ENCODE measurements around the gene GTF3C4. TPM values are rescaled to one million over a fixed set of nuclear protein-coding genes. Genes with fewer than 3 reads are reported as not detected.

The GTF3C4 gene
- total and polyA plus RNA-seq, 4 donors, result 3.1 to 18.7 (median 10.8) TPM

- H3K36me3 ChIP-seq (ENCODE audit: control insufficient read depth in 4 of 4, insufficient read depth in 4 of 4, low read length in 4 of 4), result peaks cover 9 to 33% (median 20%) of the 10 kb centered on the region in 4 donors
- H3K4me3 ChIP-seq, result no peak overlapping the region
- 94 to 95% methylated on average over 7 of the region's 7 CpGs for WGBS, 2 donors
- ATAC-seq (ENCODE audit: insufficient read depth, low FRiP score) (no peak), DNase-seq (no peak)
- no peaks in the 10 kb centered on the region for H3K4me1 ChIP-seq (ENCODE audit: control insufficient read depth in 5 of 5, insufficient read depth in 5 of 5, low read length in 5 of 5)
- no peaks in the 10 kb centered on the region for H3K9me3 ChIP-seq (ENCODE audit: control insufficient read depth in 4 of 4, insufficient read depth in 3 of 4, low read length in 3 of 4)
- TF ChIP-seq, protein P1, sequence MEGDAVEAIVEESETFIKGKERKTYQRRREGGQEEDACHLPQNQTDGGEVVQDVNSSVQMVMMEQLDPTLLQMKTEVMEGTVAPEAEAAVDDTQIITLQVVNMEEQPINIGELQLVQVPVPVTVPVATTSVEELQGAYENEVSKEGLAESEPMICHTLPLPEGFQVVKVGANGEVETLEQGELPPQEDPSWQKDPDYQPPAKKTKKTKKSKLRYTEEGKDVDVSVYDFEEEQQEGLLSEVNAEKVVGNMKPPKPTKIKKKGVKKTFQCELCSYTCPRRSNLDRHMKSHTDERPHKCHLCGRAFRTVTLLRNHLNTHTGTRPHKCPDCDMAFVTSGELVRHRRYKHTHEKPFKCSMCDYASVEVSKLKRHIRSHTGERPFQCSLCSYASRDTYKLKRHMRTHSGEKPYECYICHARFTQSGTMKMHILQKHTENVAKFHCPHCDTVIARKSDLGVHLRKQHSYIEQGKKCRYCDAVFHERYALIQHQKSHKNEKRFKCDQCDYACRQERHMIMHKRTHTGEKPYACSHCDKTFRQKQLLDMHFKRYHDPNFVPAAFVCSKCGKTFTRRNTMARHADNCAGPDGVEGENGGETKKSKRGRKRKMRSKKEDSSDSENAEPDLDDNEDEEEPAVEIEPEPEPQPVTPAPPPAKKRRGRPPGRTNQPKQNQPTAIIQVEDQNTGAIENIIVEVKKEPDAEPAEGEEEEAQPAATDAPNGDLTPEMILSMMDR (IDR thresholded peaks at IDR 0.05; ENCODE audit: control extremely low read depth, extremely low read depth), result no peak
- no peak overlapping the region for H3K27ac ChIP-seq (ENCODE audit: low read depth in 1 of 2, low read length in 1 of 2)
- no peaks in the 10 kb centered on the region for H3K27me3 ChIP-seq (ENCODE audit: control insufficient read depth in 3 of 3, insufficient read depth in 3 of 3, low read length in 2 of 3)
- no peak overlapping the region for H3K9ac ChIP-seq (ENCODE audit: insufficient read depth in 1 of 2, low read length in 2 of 2)
Observed at GRCh38 chr9:132632413-132633129, 37.7 kb upstream of the GTF3C4 start.

DNA sequence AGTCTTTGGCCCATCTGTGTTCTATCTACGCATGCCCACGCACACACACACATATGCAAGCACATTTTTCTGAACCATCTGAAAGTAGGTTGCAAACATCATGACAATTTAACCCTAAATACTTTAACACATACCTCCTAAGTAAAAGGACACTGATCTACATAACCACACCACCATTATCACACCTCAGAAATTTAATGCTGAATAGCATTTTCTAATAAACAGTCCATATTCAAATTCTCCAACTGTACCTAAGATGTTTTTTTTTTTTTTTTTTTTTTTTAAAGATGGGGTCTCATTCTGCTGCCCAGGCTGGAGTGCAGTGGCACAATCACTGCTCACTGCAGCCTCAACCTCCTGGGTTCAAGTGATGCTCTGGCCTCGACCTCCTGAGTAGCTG, 35.9 kb upstream of the GTF3C4 start:
- DNase-seq, result no peak
- no peaks in the 10 kb centered on the region for H3K27me3 ChIP-seq (ENCODE audit: control insufficient read depth in 3 of 3, insufficient read depth in 3 of 3, low read length in 2 of 3)
- WGBS, 2 donors, result 93 to 97% methylated on average over 3 of the region's 3 CpGs
- H3K27ac ChIP-seq (ENCODE audit: low read depth in 1 of 2, low read length in 1 of 2), result no peak overlapping the region
- no peaks in the 10 kb centered on the region for H3K9me3 ChIP-seq (ENCODE audit: control insufficient read depth in 4 of 4, insufficient read depth in 3 of 4, low read length in 3 of 4)
- no peaks in the 10 kb centered on the region for H3K4me1 ChIP-seq (ENCODE audit: control insufficient read depth in 5 of 5, insufficient read depth in 5 of 5, low read length in 5 of 5)
- H3K9ac ChIP-seq (ENCODE audit: insufficient read depth in 1 of 2, low read length in 2 of 2), result no peak overlapping the region
- no peak overlapping the region for H3K4me3 ChIP-seq
- H3K36me3 ChIP-seq (ENCODE audit: control insufficient read depth in 4 of 4, insufficient read depth in 4 of 4, low read length in 4 of 4), result peaks cover 11 to 32% (median 21%) of the 10 kb centered on the region in 4 donors
- TF ChIP-seq, protein P1 (IDR thresholded peaks at IDR 0.05; ENCODE audit: control extremely low read depth, extremely low read depth), result no peak
- no peak for ATAC-seq (ENCODE audit: insufficient read depth, low FRiP score)

DNA sequence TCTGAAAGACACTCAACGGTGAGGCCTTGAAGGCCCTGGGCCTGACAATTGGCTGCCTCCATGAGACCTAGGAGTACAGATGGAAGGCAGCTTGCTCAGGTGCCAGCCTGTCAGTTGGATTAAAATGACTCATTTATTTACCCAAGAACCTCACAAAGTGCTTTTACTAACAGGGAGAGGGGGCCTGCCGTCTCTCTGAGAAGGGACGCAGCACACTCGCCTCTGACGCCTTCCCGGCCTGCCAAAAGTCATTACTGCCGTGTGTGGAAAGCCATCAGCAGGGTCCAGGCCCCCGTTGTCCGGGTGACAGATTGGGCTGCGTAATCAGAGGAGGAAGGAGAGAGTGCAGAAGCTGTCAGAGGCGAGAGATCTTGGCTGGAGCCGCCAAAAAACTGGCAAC, 32.9 kb upstream of the GTF3C4 start:
- WGBS, 2 donors, result 80 to 90% methylated on average over 12 of the region's 12 CpGs
- peak in 1 of 3 donors; percentile 2 for DNase-seq
- Histone ChIP-seq H3K27ac (ENCODE audit: low read depth in 1 of 2, low read length in 1 of 2) (no peak overlapping the region), H3K9me3 (ENCODE audit: control insufficient read depth in 4 of 4, insufficient read depth in 3 of 4, low read length in 3 of 4) (no peaks in the 10 kb centered on the region), H3K4me3 (no peak overlapping the region), H3K9ac (ENCODE audit: insufficient read depth in 1 of 2, low read length in 2 of 2) (no peak overlapping the region), H3K4me1 (ENCODE audit: control insufficient read depth in 5 of 5, insufficient read depth in 5 of 5, low read length in 5 of 5) (no peaks in the 10 kb centered on the region), H3K36me3 (ENCODE audit: control insufficient read depth in 4 of 4, insufficient read depth in 4 of 4, low read length in 4 of 4) (peaks cover 13 to 34% (median 17%) of the 10 kb centered on the region in 4 donors), H3K27me3 (ENCODE audit: control insufficient read depth in 3 of 3, insufficient read depth in 3 of 3, low read length in 2 of 3) (no peaks in the 10 kb centered on the region)
- TF ChIP-seq, protein P1 (IDR thresholded peaks at IDR 0.05; ENCODE audit: control extremely low read depth, extremely low read depth), result no peak
- ATAC-seq (ENCODE audit: insufficient read depth, low FRiP score), result no peak
